Choroid plexus epithelial cell (primary cell): ENCODE data around the gene APOL1.

Experiments
- DNase-seq: peaks from one replicate; pipeline ENCODE4 v3.0.0-alpha.2; 2010; ENCODE audit warnings: low read depth
- H3K4me3 ChIP-seq: 2 replicates; pipeline ENCODE4 v1.5.1; 2011; ENCODE audit warnings: low read depth, mild to moderate bottlenecking, control low read depth, low read length, moderate library complexity
- CTCF ChIP-seq: conservative IDR thresholded peaks from 2 replicates; pipeline ENCODE4 v1.5.1; 2011; ENCODE audit warnings: low read depth, mild to moderate bottlenecking, control low read depth, inconsistent platforms, low read length, moderate library complexity

APOL1 gene

DNA sequence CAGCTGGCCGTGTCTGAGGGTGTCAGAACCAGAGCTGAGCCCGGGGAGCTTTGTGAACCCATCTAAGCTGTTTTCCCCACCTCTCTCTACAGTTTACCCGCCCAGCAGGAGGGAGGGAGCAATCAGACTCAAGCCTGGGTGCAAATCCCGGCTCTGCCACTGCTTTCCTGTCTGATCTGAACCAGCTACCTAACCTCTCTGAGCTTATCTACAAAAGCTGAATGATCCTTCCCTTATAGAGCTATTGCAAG, 13.9 kb upstream of the APOL1 start:
- peak overlapping the region; percentile 67 for H3K4me3 ChIP-seq
- TF ChIP-seq CTCF: no peak
- DNase-seq: no peak

DNA sequence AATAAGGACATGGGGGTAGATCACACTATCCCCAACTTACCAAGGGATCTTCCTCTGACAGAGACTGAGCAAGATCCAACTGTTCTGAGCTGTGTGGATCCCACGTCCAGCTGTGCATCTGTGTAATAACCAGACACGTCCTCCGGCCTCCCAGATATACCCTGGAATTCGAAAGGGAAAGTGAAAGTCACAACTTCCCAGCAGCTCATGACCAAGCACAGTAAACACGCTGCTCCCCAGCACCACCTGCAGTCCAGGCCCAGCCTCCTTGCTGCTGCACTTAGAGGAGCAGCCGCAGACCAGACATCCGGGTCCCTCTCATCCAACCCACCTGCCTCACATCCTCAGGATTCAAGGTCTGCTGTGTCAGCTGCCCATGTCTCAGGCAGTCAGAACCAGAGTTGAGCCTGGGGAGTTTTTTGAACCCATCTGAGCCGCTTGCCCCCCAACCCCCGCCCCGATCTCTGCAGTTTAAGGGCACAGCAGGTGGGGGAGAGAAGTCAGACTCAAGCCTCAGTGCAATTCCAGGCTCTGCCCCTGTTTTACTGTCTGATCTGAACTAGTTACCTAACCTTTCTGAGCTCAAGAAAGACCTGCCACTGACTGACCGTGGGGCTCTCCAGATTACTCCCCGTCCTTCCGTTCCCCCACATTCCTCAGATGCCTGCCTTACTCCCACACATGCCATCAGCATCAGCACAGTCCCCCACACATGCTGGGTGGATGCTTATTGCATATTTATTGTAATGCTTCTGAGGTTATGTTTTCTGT, 13.3 kb upstream of the APOL1 start, which contains the start of gene APOL2:
Gene APOL2 (minus strand): TSS at position 127 of the 771 bp plus-strand sequence. CDS start 6,365 bp downstream, outside the sequence.
- peak; percentile 98 for DNase-seq

DNA sequence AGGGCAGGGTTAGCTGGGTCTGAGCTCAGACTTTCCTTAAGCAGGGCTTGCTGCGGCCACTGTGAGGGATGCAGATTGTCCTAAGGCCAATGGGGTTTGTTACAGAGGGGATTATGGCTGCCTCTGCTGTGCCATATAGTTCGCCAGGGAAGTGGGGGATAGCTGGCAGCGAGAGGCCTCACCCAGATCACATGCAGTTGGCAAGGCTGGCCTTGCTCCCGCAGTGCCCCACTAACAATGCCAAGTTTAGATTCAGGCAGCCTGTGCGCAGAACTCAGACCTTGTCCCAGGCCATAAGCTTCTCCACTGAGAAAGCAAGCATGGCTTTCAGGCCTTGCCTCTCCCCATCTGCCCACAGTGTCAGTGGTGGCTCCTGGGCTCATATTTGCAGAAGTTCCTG, 8.9 kb upstream of the APOL1 start:
- no peak for TF ChIP-seq CTCF
- no peak overlapping the region for H3K4me3 ChIP-seq
- no peak for DNase-seq

More for the DNA sequence above, 13.3 kb upstream of the APOL1 start, which contains the start of gene APOL2:
- TF ChIP-seq CTCF: peak; percentile 80
- H3K4me3 ChIP-seq: peak within 1 kb of the TSS; percentile 67

DNA sequence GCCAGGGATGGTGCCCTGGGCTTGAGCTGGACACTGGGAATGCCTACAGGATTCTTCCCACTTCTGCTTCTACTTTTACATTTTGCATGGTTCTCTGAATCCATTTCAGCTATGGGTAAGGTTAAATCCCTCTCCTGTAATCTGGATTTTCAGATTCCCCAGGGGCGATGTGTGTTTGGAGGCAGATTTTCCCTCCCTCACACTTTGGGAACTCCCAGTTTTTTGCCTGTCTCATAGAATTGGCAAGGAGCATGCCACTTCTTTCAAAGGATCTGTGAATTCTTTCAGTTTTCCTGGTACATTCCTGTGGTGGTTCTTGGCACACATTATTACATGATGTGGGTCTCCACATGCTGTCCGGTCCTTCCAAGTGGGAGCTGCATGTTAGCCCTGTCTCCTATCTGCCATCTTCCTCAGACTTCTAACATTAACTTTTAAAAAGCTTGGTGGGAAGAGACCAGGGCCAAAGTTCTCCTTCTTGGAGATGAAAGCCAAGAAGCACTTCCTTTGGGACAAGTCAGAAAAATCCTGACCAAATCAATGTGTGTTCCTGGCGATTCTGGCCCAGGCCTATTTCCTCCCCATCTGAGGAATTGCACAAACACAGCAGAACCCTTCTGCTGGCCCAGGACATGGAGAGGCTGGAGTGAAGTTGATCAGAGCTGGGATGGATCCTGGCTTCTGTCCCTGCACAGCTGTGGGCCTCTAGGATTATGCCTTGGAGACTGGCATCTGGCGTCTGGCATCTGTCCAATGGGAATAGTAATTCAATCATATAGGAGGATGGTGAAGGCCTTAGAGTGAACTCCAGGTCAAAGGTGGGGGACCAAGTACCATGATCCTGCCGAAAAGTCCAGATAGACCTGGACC, 8.2 kb upstream of the APOL1 start:
- no peak for TF ChIP-seq CTCF
- no peak overlapping the region for H3K4me3 ChIP-seq
- DNase-seq: peak; percentile 44

GRCh38 chr22:36245805-36246356, 7.1 kb upstream of the APOL1 start:
- no peak for DNase-seq
- H3K4me3 ChIP-seq: no peak overlapping the region
- TF ChIP-seq CTCF: no peak

DNA sequence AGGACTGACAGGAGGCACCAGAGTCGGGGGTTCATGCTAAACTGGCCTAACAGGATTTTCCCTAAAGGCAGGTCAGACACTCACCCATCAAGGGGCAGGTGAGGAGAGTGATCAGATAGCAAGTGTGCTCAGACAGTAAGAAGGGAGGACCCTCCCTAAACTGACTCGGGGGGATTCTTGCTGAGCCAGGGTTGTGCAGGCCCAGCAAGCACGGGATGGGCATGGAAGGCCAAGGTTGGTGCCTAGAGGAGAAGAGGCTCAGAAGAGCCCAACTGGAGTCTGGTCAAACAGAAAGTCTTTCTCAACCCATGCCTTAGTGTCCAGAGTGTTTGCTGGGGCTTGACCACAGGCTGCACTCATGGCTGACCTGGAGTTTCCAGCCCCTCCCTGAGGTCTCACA, 6.2 kb upstream of the APOL1 start:
- no peak overlapping the region for H3K4me3 ChIP-seq
- no peak for DNase-seq
- TF ChIP-seq CTCF: no peak
